PFSK-1 (cell line): ENCODE measurements around the gene PRDM2.

Source experiments
- POLR2AphosphoS5 ChIP-seq: IDR thresholded peaks from 2 replicates; pipeline ENCODE4 v1.6.1; 2012; ENCODE audit warnings: low read depth, mild to moderate bottlenecking, control low read depth, low read length, moderate library complexity
- REST ChIP-seq, 2 experiments: IDR thresholded peaks; 2 replicates each; pipeline versions ENCODE4 v1.6.1 to v1.8.0; 2011 to 2012; ENCODE audit warnings: low read depth in 2 of 2, low read length in 2 of 2, control low read depth in 1 of 2, inconsistent platforms in 1 of 2, mild to moderate bottlenecking in 1 of 2, moderate library complexity in 1 of 2; ENCODE audit not compliant: insufficient read depth in 1 of 2
- SIN3A ChIP-seq: IDR thresholded peaks from 2 replicates; pipeline ENCODE4 v1.6.1; 2012; ENCODE audit warnings: mild to moderate bottlenecking, low read length, moderate library complexity, borderline replicate concordance; ENCODE audit not compliant: insufficient read depth
- TAF1 ChIP-seq: IDR thresholded peaks from 2 replicates; pipeline ENCODE4 v1.6.1; 2012; ENCODE audit warnings: low read length, control low read depth, borderline replicate concordance; ENCODE audit not compliant: insufficient read depth

- TF ChIP-seq POLR2AphosphoS5 (no peak), REST (IDR thresholded peaks at IDR 0.05; ENCODE audit: insufficient read depth in 1 of 2, low read depth in 2 of 2, low read length in 2 of 2) (no peak), SIN3A (no peak), TAF1 (no peak)
Observed at GRCh38 chr1:13666317-13666716, 33.7 kb upstream of the PRDM2 start.
